GF-D8 (cell line): Measurements from ENCODE around the gene ALPP.
"Not testable (repeated sequence)": the region's sequence is repeated elsewhere in the genome, so short reads cannot be mapped to it uniquely, and the experiment has no call there.

ENCODE experiments used
- DNase-seq: peaks from one replicate; lab custom pipeline; 2025; lab: John Stamatoyannopoulos, UW

Gene ALPP

DNA sequence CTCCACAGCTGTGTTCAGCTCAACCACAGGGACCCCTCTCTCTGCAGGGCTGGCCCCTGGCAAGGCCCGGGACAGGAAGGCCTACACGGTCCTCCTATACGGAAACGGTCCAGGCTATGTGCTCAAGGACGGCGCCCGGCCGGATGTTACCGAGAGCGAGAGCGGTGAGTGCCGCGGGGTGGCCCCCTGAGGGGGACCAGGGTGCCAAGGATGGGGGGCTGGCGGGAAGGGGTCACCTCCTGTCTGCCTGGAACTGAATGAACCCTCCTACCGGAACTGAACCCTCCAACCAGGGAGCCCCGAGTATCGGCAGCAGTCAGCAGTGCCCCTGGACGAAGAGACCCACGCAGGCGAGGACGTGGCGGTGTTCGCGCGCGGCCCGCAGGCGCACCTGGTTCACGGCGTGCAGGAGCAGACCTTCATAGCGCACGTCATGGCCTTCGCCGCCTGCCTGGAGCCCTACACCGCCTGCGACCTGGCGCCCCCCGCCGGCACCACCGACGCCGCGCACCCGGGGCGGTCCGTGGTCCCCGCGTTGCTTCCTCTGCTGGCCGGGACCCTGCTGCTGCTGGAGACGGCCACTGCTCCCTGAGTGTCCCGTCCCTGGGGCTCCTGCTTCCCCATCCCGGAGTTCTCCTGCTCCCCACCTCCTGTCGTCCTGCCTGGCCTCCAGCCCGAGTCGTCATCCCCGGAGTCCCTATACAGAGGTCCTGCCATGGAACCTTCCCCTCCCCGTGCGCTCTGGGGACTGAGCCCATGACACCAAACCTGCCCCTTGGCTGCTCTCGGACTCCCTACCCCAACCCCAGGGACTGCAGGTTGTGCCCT is 2.9 kb downstream of the ALPP start:
- not testable (repeated sequence) for DNase-seq

DNA sequence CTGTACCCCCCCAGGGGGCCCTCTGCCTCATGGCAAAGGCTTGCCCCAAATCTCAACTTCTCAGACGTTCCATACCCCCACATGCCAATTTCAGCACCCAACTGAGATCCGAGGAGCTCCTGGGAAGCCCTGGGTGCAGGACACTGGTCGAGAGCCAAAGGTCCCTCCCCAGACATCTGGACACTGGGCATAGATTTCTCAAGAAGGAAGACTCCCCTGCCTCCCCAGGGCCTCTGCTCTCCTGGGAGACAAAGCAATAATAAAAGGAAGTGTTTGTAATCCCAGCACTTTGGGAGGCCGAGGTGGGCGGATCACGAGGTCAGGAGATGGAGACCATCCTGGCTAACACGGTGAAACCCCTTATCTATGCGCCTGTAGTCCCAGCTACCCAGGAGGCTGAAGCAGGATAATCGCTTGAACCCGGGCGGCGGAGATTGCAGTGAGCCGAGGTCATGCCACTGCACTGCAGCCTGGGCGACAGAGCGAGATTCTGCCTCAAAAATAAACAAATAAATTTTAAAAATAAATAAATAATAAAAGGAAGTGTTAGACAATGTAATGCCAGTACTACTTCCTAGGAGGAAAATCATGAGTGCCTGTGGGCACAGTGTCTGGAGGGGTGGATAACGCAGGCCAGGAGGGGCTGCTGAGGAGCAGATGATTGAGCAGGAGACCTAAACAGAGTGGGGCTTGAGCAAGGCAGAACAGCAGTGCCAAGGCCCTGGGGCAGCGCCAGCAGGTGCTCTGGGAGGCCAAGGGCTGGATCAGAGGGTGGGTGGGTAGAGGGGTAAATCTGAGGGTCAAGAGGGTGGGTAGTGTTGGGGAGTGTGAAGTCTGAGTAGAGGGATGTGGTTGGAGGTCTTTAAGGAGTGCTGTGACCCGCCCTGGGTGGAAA is 4.0 kb downstream of the ALPP start:
- no peak for DNase-seq

DNA sequence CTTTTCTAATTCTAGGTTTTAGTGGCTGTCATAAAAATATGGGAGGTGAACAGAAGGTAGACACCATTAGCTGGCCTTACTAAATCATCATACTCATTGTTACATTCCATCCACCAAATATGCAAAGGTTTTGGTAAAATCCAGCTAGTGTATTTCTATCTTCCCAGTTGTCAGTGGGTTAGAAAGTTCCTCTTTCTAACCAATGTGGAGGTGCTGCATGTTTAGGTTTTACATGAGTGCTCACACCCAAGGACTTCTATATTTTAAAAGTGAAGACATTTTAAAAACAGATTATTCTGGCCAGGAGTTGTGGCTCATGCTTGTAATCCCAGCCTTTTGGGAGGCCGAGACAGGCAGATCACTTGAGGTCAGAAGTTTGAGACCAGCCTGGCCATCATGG is 5.9 kb downstream of the ALPP start:
- no peak for DNase-seq

DNA sequence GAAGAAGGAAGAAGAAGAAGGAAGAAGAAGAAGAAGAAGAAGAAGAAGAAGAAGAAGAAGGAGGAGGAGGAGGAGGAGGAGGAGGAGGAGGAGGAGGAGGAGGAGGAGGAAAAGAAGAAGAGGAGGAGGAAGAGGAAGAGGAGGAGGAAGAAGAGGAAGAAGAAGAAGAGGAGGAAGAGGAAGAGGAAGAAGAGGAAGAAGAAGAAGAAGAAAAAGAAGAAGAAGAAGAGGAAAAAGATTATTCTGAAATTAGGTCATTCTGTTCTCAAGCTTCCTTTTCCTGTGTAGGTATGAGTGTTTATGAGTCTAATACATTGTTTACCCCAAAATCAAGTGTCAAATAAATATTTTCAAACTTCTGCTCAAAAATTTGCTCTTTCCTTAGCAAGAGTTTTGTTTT is 6.5 kb downstream of the ALPP start:
- DNase-seq: not testable (repeated sequence)

DNA sequence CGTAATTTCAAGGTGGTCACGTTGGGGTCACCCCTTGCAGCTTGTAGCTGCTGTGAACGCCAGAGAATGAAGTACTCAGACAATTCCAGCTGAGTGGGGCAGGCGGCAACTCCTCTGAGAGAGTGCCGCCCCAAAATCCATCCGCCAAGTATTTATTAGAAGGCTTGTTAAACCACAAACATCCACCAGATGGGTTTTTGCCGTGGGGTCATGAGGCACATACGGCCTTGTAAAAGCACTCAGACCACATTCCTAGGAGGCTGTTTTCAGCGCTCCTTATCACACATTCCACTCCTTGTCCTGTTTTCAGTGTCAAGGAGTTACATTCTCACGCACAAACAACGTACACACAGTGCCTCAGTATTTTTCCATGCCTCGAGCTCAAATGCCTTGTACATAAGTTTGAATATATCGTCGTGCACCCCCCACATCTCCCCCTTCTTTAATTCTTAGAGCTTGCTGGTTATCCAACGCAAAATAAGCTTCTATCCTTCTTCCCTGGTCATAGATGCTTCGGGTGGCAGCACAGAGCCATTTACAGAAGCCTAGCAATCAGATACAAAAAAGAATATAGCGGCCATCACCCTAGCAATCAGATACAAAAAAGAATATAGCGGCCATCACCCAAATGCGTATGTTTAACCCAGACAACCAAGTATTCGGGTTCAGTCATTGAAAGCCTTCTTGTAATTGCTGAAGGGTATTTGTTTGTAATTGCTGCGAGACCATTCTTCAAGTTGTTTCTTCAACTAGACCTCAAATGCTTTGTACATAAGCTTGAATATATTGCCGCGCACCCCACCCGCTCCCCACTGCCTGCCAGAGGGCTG is 7.3 kb downstream of the ALPP start:
- no peak for DNase-seq

DNA sequence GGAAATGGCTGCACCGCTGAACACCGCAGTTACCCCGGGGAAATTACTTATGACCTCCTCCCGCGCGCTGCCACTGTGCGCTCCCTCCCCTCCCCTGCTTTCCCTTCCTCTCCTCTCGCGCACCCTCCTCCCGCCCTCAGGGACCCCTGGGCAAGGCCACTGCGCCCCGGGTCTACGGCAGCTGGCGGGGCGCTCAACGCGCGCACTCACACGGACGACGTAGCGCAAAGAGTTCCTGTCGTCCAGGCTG is 7.9 kb downstream of the ALPP start:
- no peak for DNase-seq

DNA sequence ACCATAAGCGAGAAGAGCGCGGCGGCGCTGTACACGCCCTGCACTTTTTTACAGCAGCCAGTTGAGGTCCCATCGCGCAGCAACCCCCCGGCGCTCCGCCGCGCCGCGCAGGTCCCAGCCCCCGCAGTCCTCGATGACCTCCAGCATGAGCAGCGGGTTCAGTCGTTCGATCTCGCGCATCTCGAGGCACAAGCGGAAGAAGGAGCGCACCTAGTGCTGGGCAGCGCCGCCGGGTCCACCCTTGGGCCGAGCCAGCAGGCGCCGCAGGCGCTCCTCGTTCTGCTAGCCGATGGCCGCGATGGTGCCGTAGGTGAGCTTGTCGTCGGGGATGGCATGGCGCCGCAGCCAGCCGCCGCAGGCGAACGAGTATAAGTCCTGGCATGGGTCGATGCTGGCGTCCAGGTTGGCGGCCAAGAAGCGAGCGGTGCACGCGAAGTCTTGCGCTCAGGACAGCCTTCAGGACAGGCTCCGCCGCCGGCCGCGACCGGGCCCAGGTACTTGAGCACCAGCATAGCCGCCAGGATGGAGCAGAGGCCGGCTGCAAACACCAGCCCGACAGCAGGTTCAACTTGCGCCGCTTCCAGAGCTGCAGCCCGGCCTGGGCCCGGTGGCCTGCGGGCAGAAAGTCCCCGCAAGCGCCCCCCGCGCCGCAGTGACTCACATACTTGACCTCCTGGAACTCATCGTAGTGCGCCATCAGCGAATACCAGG is 8.3 kb downstream of the ALPP start:
- no peak for DNase-seq

DNA sequence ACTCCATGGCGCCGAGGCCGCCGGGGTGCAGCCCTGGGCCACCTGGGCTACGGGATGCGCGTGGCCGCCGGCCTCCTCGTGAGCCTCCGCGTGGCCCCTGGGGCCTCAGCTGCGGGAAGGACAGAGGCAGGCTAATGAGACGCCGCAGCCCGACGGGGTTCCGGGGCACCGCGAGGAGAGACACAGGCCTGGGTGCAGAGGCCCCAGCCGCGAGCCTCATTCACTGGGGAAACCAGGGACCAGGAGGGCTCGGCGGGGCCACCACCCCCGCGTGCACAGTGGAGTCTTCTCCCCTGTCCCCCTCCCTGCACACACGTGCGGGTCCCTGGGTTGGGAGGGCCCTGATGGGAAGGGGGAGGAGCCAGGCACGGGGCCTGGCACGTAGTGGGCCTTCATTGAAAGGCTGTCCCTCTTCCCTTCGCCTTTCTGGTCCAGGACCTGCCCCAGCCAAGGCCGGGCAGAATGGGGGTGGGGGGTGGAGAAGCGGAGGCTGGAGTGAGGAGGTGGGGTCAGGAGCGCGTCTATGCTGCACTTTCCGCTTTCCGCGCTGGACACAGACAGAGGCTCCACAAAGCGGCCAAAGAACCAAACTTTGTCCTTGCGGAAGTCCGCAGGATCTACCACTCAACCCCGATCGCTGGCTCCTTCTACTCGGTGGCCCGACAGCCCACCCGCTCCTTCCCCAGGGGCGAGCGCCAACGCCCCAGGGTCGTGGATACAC is 9.1 kb downstream of the ALPP start:
- DNase-seq: no peak

DNA sequence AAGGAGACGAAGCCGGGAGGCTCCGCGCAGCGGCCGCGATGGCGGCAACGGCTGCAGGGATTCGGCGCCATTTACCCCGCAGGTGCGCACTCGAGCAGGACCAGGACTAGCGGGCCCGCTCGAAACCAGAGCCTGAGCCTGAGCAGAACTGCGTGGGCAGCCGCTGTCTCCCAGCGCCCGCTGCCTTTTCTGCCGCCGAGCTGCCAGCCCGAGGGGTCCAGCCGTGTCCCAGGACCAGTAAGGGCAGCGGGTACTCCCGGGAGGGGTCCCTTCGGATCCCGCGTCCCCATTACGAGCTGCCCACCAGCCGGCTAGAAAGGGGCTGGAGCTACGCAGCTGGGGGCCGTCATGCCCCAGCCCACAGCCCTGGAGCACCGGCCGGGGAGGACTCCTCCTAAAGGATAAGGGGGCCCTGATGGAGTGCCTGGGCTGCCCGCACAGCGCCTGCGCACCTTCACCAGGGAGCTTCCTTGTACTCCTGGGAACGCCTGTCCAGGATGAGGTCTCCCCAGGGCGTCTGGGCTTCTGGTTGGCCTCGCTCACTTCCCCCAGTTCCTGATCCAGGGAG is 9.9 kb downstream of the ALPP start:
- DNase-seq: no peak

DNA sequence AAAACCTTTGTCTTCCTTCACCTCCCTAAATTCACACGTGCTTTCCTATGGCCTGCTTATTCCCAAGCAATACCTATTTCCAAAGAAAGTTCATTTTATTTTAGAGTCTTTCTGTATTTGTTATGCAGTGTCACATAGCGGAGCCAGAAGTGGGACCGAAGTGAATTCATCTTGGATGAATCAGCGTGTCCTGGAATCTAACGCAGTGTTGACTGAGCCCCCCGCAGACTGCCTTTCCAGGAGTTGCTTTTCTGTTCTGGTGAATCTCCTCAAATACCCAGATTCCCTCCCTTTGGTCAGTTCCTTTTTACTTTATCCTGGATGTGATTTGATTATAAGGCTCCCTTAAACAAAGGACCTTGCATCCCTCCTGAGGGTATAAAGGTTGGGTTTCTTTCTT is 10.8 kb downstream of the ALPP start:
- no peak for DNase-seq

DNA sequence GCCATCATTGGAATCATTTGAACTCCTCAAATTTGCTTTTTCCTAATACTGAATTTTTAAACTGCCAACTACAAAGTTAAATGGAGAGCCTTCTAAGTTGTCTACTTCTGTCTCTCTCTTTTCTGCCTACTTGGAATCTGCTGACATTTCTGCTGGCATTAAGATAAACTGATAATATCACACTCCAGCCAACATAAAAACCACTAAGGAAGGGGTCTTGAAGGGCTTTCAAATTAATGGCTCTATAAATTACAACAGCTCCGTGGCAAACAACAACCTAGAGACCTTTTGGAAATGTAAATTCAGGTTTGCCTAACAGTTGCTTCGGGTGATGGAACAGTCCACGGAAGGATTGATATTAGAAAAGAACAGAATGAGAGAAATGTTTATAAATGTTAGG is 12.1 kb downstream of the ALPP start:
- no peak for DNase-seq

DNA sequence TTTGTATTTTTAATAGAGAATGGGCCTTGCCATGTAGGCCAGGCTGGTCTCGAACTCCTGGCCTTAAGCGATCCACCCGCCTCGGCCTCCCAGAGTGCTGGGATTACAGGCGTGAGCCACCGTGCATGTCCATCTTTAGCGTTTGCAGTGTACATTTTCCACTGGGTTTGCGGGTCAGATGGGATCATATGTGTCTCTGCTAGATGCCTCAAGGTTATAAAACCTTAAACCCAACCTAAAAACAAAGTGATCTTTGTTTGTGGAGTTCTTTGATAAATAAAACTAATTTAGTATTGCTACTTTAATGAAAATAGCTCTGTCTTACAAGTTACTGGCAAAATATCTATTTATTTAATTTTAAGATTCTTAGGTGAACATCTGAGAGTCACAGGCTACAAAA is 15.0 kb downstream of the ALPP start:
- no peak for DNase-seq

DNA sequence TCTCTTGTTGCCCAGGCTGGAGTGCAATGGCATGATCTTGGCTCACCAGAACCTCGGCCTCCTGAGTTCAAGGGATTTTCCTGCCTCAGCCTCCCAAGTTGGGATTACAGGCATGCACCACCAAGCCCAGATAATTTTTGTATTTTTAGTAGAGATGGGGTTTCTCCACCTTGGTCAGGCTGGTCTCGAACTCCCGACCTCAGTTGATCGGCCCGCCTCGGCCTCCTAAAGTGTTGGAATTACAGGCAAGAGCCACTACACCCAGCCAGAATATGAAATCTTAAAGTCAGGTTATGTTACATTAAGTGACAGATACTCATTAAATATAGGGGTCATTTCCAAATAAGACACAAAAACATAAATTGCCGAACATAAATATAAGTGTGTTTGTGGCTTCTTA is 15.9 kb downstream of the ALPP start:
- not testable (repeated sequence) for DNase-seq

DNA sequence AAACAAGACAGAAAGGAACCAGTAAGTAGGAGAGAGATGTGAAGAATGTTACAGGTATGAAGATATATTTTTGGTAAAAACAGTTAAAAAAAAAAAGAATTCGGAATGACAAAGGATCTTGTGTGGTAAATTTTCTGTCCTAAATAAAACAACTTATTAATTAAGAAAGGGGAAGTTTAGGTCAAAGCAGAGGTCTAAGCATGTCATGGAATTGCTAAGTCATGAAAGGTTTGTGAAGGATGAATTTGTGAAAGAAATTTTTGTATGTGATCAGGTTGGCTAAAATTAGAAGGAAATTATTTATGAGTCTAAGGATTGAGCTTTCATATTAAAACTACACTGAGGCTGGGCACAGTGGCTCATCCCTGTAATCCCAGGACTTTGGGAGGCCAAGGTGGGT is 17.0 kb downstream of the ALPP start:
- DNase-seq: no peak

DNA sequence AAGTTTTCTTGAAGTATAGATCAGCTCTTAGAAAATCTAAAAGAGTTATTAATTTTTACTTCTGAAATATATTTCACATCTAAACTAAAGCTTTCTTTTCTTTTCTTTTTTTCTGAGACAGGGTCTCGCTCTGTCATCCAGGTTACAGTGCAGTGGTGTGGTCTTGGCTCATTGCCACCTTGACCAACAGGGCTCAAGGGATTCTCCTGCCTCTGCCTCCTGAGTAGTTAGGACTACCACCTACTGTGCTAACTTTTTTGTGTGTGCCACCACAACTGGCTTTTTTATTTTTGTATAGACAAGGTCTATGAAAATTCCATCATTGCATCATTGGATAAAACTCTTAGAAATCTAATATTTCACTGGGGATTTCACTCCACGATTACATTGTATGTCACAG is 18.1 kb downstream of the ALPP start:
- DNase-seq: no peak

DNA sequence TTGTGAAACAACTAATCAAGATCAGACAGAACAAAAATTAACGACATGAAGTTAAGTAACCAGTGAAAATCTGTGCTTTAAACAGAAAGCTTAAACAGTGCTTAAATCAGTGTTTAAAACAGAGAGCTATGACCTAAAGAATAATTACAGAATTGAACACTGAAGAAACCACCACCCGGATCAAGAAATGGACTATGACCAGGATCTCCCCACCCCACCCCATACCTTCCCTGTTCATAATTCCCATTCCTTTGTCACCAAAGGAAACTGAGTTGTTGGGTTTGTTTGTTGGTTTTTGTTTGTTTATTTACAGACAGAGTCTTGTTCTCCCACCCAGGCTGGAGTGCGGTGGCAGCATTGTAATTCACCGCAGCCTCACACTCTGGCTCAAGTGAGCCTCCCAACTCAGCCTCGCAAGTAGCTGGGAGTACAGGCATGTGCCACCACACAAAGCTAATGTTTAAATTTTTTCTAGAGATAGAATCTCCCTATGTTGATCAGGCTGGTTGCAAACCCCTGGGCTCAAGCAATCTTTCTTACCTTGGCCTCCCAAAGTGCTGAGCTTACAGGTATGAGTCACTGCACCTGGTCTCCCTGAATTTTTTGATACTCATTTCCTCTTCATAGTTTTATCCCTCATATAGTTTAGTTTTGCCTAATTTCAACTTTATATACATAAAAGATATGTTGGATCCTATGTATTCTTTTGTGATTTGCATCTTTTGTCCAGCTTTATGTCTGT is 19.9 kb downstream of the ALPP start:
- DNase-seq: no peak

DNA sequence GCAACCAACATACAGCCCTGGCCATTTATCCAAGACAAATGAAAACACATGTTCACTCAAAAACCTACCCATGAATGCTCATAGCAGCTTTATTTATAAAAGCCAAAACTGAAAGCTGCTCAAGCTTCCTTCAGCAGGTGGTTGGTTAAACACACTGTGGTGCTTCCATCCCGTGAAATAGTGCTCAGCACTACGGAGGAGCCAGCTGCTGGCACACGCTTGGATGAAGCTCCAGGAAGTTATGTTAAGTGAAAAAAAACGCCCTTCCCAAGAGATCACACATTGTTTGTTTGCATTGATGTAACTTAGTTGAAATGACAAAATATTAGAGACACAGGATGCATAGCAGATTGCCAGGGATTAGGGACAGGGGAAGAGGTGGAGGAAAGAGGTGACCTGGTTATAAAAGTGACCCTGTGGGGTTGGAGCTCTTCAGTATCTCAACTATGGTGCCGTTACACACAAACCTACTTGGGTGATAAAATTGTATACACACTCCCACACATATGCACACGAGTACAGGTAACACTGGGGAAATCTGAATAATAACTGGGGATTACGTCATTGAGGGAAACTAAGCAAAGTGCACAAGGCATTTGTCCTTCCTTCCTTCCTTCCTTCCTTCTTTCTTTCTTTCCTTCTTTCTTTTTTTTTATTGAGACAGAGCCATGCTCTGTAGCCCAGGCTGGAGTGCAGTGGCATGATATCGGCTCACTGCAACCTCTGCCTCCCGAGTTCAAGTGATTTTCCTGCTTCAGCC is 21.9 kb downstream of the ALPP start:
- no peak for DNase-seq

DNA sequence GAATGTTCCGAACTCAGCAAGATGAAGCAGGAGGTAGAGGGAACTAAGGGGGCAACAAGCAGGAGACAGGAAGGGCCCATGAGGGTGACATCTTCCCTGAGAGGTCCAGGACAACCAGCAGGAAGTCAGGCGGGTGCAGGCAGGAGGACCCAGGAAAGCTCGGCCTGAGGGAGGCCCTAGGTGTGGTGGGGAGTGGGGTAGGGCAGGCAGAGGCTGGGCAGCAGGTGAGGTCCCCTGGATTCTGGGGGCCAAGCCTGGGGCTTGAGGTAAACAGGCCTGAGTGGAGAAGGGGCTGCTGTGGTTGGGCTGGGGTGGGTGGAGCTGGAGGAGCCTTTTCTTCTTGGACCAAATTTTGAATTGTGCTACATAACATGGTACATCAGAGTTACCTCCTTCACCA is 24.0 kb downstream of the ALPP start:
- no peak for DNase-seq

DNA sequence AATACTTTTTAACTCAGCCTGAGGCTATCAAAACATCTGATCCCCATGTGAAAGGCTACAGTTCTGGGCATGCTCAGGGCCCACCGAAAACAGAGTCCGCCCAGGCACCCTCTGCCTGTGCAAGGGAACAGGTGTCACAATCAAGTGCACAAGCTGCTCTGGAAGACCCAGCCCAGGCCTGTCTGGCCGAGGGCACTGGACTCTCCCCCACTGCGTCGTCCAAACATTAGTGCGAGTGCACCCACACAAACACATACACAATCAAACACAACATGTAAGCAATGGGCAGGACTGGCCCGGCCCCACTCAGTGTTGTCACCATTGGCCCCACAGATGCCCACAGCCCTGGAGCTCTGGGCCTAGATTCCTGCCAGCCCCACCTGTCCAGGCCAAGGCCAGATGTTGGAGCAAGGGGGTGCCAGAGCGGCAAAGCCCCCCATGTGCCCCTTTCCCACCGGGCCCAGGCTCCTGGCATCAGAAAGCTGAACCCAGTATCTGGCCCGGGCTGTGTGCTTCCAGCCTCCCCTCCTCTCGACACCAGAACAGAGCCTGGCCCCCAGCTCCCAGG is 27.5 kb downstream of the ALPP start:
- DNase-seq: no peak
